Osteoblast (primary cell): ENCODE measurements around the gene TMEM203. TPM values are rescaled to one million over a fixed set of nuclear protein-coding genes. Genes with fewer than 3 reads are reported as not detected.

Experiments
- DNase-seq: peaks from one replicate; pipeline ENCODE4 v3.0.0; 2011; ENCODE audit warnings: low spot score, mixed read lengths; ENCODE audit not compliant: insufficient read length; ENCODE audit errors: missing footprints
- H2AFZ ChIP-seq: 2 replicates; pipeline ENCODE4 v1.6.0; 2011; ENCODE audit warnings: mild to moderate bottlenecking, low read length
- H3K27ac ChIP-seq: 2 replicates; pipeline ENCODE4 v1.5.1; 2011; ENCODE audit warnings: mild to moderate bottlenecking, low read depth, low read length, moderate library complexity
- H3K27me3 ChIP-seq: 2 replicates; pipeline ENCODE4 v1.6.0; 2012; ENCODE audit warnings: mild to moderate bottlenecking, control low read depth, inconsistent platforms, low read length, moderate library complexity; ENCODE audit not compliant: insufficient read depth
- H3K36me3 ChIP-seq: 2 replicates; pipeline ENCODE4 v1.5.1; 2011; ENCODE audit warnings: mild to moderate bottlenecking, low read length, control low read depth, moderate library complexity; ENCODE audit not compliant: insufficient read depth
- H3K4me1 ChIP-seq: 2 replicates; pipeline ENCODE4 v1.5.1; 2011; ENCODE audit warnings: mild to moderate bottlenecking, low read length, control low read depth, moderate library complexity; ENCODE audit not compliant: insufficient read depth
- H3K4me2 ChIP-seq: 2 replicates; pipeline ENCODE4 v1.6.0; 2011; ENCODE audit warnings: mild to moderate bottlenecking, low read length; ENCODE audit not compliant: insufficient read depth
- H3K4me3 ChIP-seq: fragments of 200-600 bp; sonication (generic); 3 replicates; pipeline ENCODE4 v1.5.1; 2012; ENCODE audit warnings: mild to moderate bottlenecking, low read length, inconsistent platforms; ENCODE audit not compliant: insufficient read depth
- H3K79me2 ChIP-seq: 2 replicates; pipeline ENCODE4 v1.6.0; 2012; ENCODE audit warnings: mild to moderate bottlenecking, low read length, control low read depth, inconsistent platforms; ENCODE audit not compliant: insufficient read depth
- H3K9me3 ChIP-seq: 2 replicates; pipeline ENCODE4 v1.5.1; 2011; ENCODE audit warnings: low read depth, low read length, control low read depth
- H4K20me1 ChIP-seq: 2 replicates; pipeline ENCODE4 v1.6.0; 2012; ENCODE audit warnings: mild to moderate bottlenecking, low read length, control low read depth; ENCODE audit not compliant: insufficient read depth
- total RNA-seq: library from RNA; depleted of rRNA; stranded (reverse); fragments of >200 nt; gene quantifications from 2 replicates; pipeline ENCODE4 v1.2.3, GENCODE V29; 2012
- TF ChIP-seq, protein P1 (sequence below): IDR thresholded peaks from 2 replicates; pipeline ENCODE4 v1.5.1; 2011; ENCODE audit warnings: mild to moderate bottlenecking, low read depth, low read length, moderate library complexity; ENCODE audit errors: extremely low read depth

The TMEM203 gene
- total RNA-seq, 1 donor = 36.9 TPM

DNA sequence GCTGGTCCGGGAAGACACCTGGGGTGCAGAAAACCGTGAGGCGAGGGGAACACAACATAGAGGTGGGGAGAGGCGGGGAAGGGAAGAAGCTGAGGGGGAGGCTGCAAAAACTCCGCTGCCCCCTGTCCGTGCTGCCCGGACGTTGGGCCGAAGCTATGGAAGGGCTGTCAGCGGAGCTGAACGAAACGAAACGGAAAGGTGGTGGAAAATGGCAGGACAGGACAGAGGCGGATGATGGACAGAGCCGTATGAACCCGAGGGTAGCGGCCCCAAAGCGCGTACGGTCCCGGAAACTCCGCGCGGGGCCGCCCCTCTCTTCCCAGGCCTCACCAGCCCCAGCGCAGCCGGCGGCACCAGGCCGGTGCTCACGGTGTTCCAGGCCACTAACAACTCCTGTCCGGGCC lies 17.4 kb downstream of the TMEM203 start:
- Histone ChIP-seq H2AFZ (peak overlapping the region; percentile 94), H3K79me2 (peaks cover 65% of the 10 kb centered on the region), H3K27me3 (no peaks in the 10 kb centered on the region), H3K9me3 (no peaks in the 10 kb centered on the region), H3K4me1 (peaks cover 23% of the 10 kb centered on the region), H4K20me1 (peaks cover 26% of the 10 kb centered on the region), H3K27ac (peak overlapping the region; percentile 88), H3K36me3 (peaks cover 30% of the 10 kb centered on the region), H3K4me2 (peak overlapping the region; percentile 93), H3K4me3 (peak overlapping the region; percentile 97)
- no peak for DNase-seq
- TF ChIP-seq, protein P1, sequence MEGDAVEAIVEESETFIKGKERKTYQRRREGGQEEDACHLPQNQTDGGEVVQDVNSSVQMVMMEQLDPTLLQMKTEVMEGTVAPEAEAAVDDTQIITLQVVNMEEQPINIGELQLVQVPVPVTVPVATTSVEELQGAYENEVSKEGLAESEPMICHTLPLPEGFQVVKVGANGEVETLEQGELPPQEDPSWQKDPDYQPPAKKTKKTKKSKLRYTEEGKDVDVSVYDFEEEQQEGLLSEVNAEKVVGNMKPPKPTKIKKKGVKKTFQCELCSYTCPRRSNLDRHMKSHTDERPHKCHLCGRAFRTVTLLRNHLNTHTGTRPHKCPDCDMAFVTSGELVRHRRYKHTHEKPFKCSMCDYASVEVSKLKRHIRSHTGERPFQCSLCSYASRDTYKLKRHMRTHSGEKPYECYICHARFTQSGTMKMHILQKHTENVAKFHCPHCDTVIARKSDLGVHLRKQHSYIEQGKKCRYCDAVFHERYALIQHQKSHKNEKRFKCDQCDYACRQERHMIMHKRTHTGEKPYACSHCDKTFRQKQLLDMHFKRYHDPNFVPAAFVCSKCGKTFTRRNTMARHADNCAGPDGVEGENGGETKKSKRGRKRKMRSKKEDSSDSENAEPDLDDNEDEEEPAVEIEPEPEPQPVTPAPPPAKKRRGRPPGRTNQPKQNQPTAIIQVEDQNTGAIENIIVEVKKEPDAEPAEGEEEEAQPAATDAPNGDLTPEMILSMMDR = no peak

DNA sequence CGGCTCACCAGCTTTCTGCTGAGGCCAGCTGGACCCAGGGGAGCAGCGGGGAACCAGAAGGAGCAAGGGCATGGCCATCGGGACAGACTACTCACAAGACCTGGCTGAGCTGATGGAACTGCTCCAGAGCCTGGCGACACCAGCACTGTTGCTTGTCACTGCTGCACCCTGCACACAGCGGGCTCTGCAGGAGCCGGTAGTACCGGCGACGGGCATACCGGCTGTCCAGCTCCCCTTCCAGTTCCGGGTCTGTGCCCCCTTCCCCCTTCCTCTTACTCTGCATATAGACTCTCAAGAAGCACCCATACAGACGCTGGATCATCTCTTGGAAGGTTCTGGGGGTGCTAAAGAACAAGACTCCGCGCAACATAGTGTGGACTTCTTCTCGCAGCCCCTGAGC lies 18.1 kb downstream of the TMEM203 start:
- Histone ChIP-seq H3K9me3 (no peaks in the 10 kb centered on the region), H4K20me1 (peaks cover 22% of the 10 kb centered on the region), H3K4me2 (peak overlapping the region; percentile 93), H2AFZ (no peak overlapping the region), H3K79me2 (peaks cover 60% of the 10 kb centered on the region), H3K4me3 (peak overlapping the region; percentile 97), H3K27ac (no peak overlapping the region), H3K4me1 (peaks cover 23% of the 10 kb centered on the region), H3K36me3 (peaks cover 33% of the 10 kb centered on the region), H3K27me3 (no peaks in the 10 kb centered on the region)
- DNase-seq = no peak
- TF ChIP-seq, protein P1 = no peak

DNA sequence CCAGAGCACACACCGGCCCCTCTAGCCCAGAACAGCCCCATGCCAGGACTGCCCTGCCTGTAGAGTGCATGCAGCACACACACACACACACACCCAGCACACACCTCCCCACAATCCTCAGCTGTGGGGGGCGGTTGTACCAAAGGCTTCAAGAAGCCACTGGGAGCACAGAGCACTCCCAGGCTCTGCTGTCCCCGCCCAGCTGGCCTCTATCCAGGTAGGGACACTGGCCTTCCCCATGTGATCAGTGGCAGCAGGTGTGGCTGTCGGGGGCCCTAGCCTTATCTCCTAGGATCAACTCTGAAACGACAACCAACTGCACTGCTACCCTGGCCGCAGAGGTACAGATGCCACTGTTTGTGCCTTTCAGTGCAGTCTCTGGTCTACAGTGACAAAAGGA lies 19.1 kb downstream of the TMEM203 start:
- Histone ChIP-seq H2AFZ (no peak overlapping the region), H3K4me3 (no peak overlapping the region), H3K4me1 (peaks cover 23% of the 10 kb centered on the region), H3K27ac (no peak overlapping the region), H3K4me2 (no peak overlapping the region), H4K20me1 (peaks cover 22% of the 10 kb centered on the region), H3K9me3 (no peaks in the 10 kb centered on the region), H3K36me3 (peaks cover 36% of the 10 kb centered on the region), H3K79me2 (peaks cover 53% of the 10 kb centered on the region), H3K27me3 (no peaks in the 10 kb centered on the region)
- DNase-seq = no peak
- TF ChIP-seq, protein P1 = no peak

DNA sequence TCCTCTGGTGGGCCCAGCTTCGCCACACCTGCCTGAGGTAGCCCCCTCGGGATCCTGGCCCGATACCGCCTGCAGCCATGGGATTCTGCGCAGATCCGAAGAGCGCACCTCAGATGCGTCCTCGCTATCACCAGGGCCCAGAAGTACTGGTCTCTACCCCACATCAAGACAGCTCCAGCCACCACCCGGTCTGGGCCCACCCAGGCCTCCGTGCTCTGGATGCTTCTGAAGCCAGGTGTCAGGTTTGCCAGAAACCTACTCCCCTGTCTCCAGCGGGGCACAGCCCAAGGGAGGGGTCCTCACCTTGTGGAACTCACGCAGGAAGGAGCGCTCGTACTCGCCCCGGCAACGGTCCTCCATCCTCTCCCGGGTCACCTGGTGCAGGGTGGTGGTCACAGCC lies 19.5 kb downstream of the TMEM203 start:
- Histone ChIP-seq H3K79me2 (peaks cover 49% of the 10 kb centered on the region), H3K36me3 (peaks cover 32% of the 10 kb centered on the region), H3K4me1 (peaks cover 23% of the 10 kb centered on the region), H3K4me3 (no peak overlapping the region), H3K27ac (no peak overlapping the region), H4K20me1 (peaks cover 22% of the 10 kb centered on the region), H3K4me2 (no peak overlapping the region), H3K27me3 (no peaks in the 10 kb centered on the region), H2AFZ (no peak overlapping the region), H3K9me3 (no peaks in the 10 kb centered on the region)
- TF ChIP-seq, protein P1 = no peak
- no peak for DNase-seq
